GM12874 (cell line): ENCODE measurements around the gene UBE2G2.
A peak's percentile ranks its signal among the peaks of the same experiment; 100 is the strongest.

Experiments
- CTCF ChIP-seq: IDR thresholded peaks from 2 replicates; pipeline ENCODE4 v1.5.1; 2011; ENCODE audit warnings: low read depth, mild to moderate bottlenecking, control low read depth, low read length, moderate library complexity; ENCODE audit not compliant: insufficient read depth

Gene UBE2G2

GRCh38 chr21:44820851-44821250, 19.2 kb upstream of the UBE2G2 start:
- no peak for TF ChIP-seq CTCF

DNA sequence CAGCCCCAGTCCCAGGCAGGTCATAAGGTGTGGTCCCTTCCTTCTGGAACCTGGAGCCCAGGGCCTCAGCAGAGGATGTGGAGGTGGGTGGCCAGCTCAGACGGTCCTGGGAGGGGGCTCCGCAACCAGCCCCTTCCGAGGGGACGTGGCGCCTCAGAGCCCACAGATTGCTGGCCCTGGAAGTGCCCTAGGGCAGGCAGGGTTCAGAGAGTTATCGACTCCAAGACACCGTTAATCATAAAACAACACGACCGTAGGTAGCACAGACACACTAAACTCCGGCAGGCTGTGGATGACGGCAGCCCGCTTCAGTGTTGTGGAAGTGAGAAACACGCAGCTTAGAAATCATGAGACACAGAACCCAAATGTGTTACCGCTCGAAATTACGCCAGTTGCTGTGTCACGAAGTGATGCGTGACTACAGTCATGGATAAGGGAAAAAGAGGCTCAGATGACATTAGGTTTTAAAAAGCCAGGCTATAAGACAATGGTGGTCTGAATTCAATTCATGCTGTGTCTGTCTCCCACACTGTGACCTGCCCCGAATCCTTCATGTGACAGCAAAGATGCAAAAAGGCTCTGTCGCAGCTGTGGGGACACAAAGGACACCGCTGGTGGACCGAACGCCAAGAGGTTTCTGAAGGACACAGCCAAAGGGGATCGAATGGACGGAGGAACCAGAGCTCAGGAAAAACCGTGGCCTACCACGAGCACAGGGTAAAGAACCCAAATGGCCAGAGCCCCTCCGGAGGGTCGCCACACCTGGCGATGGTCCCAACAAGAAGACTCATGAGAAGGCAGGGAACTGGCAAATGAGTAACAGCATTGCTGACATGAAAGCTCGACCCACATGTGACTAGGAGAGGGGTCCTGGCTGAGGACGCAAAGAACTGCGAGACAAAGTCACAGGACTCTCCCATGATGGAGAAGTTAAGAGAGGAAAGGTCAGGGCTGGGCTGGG, 17.9 kb upstream of the UBE2G2 start:
- TF ChIP-seq CTCF = no peak

DNA sequence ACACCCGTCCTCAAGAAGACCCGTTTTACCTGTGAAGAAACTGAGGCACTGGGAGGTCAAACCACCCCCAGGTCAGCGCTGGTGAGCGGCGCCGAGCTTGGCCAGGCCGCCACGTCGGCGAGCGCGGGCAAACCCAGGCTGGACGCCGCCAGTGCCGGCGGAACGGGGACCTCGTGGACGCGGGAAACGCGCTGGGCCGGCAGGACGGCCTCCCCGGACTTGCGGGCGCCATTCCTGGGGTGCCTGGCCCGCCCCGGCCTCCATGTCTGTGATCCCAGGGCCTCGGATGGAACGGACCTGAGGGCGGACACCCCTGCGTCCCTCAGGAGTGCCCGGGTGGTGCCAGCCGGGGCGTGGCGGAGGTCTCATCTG, 17.0 kb upstream of the UBE2G2 start:
- no peak for TF ChIP-seq CTCF

- TF ChIP-seq CTCF = peak; percentile 13; the same call in 1 of the 2 replicates
These were observed 16.5 kb upstream of the UBE2G2 start, which contains the start of gene SUMO3 for GRCh38 chr21:44817914-44818639. SUMO3 (minus strand) TSS chr21:44818062; CDS start chr21:44817968, 94 bp downstream.

- no peak for TF ChIP-seq CTCF
These were observed 15.9 kb upstream of the UBE2G2 start for GRCh38 chr21:44817506-44817880.

- no peak for TF ChIP-seq CTCF
These were observed 15.3 kb upstream of the UBE2G2 start for GRCh38 chr21:44816761-44817505.
